ENCODE data around the gene IGFN1. TPM values are rescaled to one million over a fixed set of nuclear protein-coding genes. Genes with fewer than 3 reads are reported as not detected.

IGFN1 gene
- polyA plus RNA-seq, 1 donor from 2014 or later: not detected

DNA sequence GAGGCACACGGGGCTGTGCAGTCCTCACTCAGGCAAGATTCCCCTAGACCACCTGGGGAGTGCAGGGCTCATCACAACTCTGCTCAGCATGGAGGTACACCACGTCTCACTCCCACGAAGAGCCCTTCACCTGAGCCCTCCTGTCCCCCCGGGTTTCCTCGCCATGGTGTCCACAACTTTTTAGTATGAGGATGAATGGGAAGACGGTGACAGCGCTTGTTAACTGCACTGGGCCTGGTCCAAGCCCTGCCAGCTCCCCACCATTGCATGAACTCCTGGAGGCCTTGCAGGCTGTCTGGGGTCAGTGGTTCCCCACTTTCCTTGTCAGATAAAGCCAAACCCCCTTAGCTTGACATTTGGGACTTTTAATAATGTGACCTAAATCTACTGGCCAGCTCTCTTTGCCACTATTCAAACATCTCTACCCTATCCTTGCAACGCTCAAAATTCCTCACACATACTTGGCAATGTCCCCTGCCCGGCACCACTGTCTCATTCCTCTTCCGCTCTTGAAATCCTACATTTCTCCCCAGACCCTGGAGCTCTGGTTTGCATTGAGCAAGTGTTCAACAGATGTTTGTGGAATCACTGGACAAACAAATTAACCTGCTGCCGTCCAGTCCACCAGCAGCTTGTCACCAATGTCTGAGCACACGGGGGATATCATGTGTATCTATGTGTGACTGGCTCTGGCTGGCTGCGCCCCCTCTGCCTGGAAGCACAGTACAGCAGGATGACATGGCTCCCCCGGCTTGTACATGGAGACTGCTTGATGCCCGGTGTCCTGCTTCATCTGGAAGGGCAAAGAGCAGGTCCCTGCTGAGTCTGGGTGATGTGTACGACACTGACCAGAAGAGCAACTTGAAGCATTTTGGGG, 47.5 kb upstream of the IGFN1 start:
- Histone ChIP-seq H3K9me3 (ENCODE audit: low read length) (no peaks in the 10 kb centered on the region), H3K36me3 (ENCODE audit: insufficient read depth, low read length) (no peaks in the 10 kb centered on the region), H3K27ac (ENCODE audit: low read length) (no peak overlapping the region), H3K9ac (ENCODE audit: low read length) (no peak overlapping the region), H3K27me3 (ENCODE audit: insufficient read depth, low read depth, low read length) (no peaks in the 10 kb centered on the region), H3F3A (ENCODE audit: insufficient read depth, low read length, poor library complexity, severe bottlenecking) (no peaks in the 10 kb centered on the region), H3K4me2 (ENCODE audit: low read length) (no peak overlapping the region), H3K9me2 (ENCODE audit: insufficient read depth, low read length) (no peaks in the 10 kb centered on the region), H2AFZ (ENCODE audit: low read depth, low read length) (no peak overlapping the region), H3K4me3 (ENCODE audit: low read length) (no peak overlapping the region), H3K79me2 (replicated peaks; ENCODE audit: insufficient read depth, low read length) (no peaks in the 10 kb centered on the region), H4K20me1 (ENCODE audit: insufficient read depth) (no peaks in the 10 kb centered on the region)
- TF ChIP-seq SMC3 (conservative IDR thresholded peaks at IDR 0.05; ENCODE audit: poor library complexity) (no peak), CTCF (IDR thresholded peaks at IDR 0.05; ENCODE audit: poor library complexity, severe bottlenecking) (no peak), EZH2 (IDR thresholded peaks at IDR 0.05; ENCODE audit: borderline replicate concordance, insufficient read depth, low read length, poor library complexity, severe bottlenecking) (no peak), REST (IDR thresholded peaks at IDR 0.05; ENCODE audit: borderline replicate concordance) (no peak), RAD21 (conservative IDR thresholded peaks at IDR 0.05) (no peak), TAF1 (IDR thresholded peaks at IDR 0.05; ENCODE audit: low read depth) (no peak), EP300 (conservative IDR thresholded peaks at IDR 0.05; ENCODE audit: poor library complexity, severe bottlenecking) (no peak), POLR2AphosphoS5 (IDR thresholded peaks at IDR 0.05) (no peak), MXI1 (conservative IDR thresholded peaks at IDR 0.05; ENCODE audit: poor library complexity, severe bottlenecking) (no peak)

GRCh38 chr1:201143726-201144635, 46.6 kb upstream of the IGFN1 start:
- Histone ChIP-seq H3K9me3 (ENCODE audit: low read length) (no peaks in the 10 kb centered on the region), H3K4me2 (ENCODE audit: low read length) (no peak overlapping the region)

More at GRCh38 chr1:201143726-201144635, 46.6 kb upstream of the IGFN1 start:
- no peaks in the 10 kb centered on the region for H3K9me2 ChIP-seq (ENCODE audit: insufficient read depth, low read length)
- H3K36me3 ChIP-seq (ENCODE audit: insufficient read depth, low read length): peaks cover 4% of the 10 kb centered on the region
- no peak overlapping the region for H3K27ac ChIP-seq (ENCODE audit: low read length)
- no peaks in the 10 kb centered on the region for H4K20me1 ChIP-seq (ENCODE audit: insufficient read depth)
- no peaks in the 10 kb centered on the region for H3F3A ChIP-seq (ENCODE audit: insufficient read depth, low read length, poor library complexity, severe bottlenecking)
- TF ChIP-seq RAD21 (conservative IDR thresholded peaks at IDR 0.05) (no peak), MXI1 (conservative IDR thresholded peaks at IDR 0.05; ENCODE audit: poor library complexity, severe bottlenecking) (no peak), EP300 (conservative IDR thresholded peaks at IDR 0.05; ENCODE audit: poor library complexity, severe bottlenecking) (no peak)
- no peak overlapping the region for H3K4me3 ChIP-seq (ENCODE audit: low read length)
- no peak overlapping the region for H2AFZ ChIP-seq (ENCODE audit: low read depth, low read length)
- H3K79me2 ChIP-seq (replicated peaks; ENCODE audit: insufficient read depth, low read length): no peaks in the 10 kb centered on the region
- H3K27me3 ChIP-seq (ENCODE audit: insufficient read depth, low read depth, low read length): no peaks in the 10 kb centered on the region
- H3K9ac ChIP-seq (ENCODE audit: low read length): no peak overlapping the region
